ENCODE measurements around the gene SYNGR2.
A peak's percentile ranks its signal among the peaks of the same experiment; 100 is the strongest.
"Not testable (repeated sequence)": the region's sequence is repeated elsewhere in the genome, so short reads cannot be mapped to it uniquely, and the experiment has no call there.

SYNGR2 gene

DNA sequence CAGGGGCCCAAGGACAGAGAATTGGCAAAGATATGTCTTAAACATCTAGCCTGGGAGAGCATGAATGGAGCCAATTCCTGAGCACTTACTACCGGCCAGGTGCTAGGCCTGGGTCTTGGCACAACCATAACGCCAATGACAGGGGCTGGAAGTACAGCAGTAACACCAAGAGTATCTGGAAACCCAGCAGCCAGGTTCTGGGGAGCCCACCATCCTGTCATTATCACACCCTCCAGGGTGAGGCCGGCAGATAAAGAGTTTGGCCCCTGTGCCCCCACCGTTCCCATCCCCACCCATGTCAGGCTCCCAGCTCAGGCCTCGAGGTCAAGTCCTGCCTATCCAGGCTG is 38.3 kb upstream of the SYNGR2 start:
- DNase-seq, result peak; percentile 35

DNA sequence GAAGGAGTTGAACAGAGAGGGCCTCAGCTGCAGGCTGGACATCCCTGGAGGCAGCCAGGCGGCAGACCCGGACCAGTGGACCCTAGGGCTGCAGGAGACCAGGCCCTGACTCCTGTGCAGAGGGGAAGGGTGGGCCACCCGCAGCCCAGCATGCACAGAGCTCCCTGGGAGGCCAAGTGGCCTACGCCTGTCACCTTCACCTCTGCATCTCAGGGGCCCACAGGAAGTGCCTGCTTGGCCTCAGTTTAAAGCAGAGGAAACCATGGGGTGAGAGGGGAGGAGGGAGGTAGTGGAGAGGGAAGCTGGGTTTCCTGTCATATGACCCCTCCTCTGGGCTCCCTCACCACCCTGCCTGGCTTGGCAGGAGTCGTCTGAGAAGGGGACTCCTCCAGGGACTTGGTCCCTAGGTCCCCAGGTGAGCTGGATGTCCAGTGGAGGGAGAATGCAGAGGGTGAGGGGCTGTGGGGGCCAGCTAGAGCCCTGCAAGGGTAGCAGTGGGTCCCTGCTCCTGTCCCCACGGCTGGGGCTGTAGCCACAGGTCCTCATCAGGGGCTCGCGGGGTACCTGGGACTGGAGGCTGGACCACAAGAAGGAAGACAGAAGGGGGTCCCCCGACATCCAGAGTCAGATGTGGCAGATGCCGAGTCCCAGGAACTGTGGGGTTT is 37.8 kb upstream of the SYNGR2 start, which contains the start of gene TMC8:
Gene TMC8, plus strand, starts transcription at position 335 of the 665 bp plus-strand sequence. CDS start 818 bp downstream, outside the sequence.
- peak; percentile 88 for DNase-seq

GRCh38 chr17:78131172-78132083 is 37.0 kb upstream of the SYNGR2 start:
- DNase-seq, result peak; percentile 40

- DNase-seq, result peak; percentile 78
These were observed 36.2 kb upstream of the SYNGR2 start for GRCh38 chr17:78132084-78132676.

- DNase-seq, result no peak
These were observed 35.6 kb upstream of the SYNGR2 start for GRCh38 chr17:78132767-78133178.

GRCh38 chr17:78133179-78133951 is 35.0 kb upstream of the SYNGR2 start:
- DNase-seq, result peak; percentile 9

- DNase-seq, result peak; percentile 89
These were observed 34.1 kb upstream of the SYNGR2 start for GRCh38 chr17:78133971-78134898.

DNA sequence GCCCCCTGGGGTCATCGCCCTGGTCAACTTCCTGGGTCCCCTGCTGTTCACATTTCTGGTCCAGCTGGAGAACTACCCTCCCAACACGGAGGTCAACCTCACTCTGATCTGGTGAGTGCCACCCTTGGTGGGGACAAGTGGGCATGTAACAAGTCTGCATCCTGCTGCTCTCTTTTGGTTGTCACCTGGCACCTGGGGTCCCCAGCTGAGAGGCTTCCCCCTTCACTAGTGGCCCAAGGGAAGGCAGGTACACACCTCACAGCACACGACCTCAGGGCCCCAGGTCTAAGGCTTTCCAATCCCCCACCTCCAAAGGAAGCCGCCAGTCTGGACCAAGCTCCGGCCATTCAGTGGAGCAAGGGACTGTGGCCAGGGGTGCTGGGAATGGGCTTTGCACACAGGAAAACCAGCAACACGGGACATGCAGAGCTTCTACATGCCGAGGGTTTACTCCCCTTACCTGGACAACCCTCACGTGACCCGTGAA is 33.4 kb upstream of the SYNGR2 start:
- no peak for DNase-seq

- DNase-seq, result no peak
These were observed 32.4 kb upstream of the SYNGR2 start for GRCh38 chr17:78135858-78136500.

DNA sequence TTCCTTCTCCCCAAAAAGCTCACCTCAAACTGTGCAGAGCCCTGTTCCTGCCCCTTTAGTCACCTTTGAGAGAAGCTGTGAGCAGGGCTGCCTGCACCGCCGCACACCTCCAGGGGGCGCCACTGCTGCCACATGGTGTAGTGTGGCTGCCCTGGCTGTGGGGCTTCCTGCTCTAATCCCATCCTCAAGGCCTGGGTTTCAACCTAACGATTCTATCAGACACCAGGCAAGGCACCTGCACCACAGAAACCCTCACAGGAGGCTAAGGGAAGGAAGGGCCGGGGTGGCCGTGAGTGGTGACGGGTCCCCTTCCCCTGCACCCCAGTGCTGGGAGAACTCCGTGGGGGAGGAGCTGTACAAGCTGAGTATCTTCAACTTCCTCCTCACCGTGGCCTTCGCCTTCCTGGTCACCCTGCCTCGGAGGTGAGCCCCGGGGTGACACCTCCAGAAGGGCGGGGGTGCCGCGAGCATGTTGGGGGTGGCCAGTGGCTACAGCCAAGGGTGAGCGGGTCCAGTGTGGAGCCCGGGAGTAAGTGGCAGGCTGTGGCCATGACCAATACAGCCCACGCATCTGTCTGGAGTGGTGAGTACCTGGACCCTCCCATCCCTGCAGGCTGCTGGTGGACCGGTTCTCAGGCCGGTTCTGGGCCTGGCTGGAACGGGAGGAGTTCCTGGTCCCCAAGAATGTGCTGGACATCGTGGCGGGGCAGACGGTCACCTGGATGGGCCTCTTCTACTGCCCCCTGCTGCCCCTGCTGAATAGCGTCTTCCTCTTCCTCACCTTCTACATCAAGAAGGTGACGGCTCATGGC is 30.8 kb upstream of the SYNGR2 start:
- peak; percentile 52 for DNase-seq

GRCh38 chr17:78138204-78139060 is 29.9 kb upstream of the SYNGR2 start:
- DNase-seq, result no peak

DNA sequence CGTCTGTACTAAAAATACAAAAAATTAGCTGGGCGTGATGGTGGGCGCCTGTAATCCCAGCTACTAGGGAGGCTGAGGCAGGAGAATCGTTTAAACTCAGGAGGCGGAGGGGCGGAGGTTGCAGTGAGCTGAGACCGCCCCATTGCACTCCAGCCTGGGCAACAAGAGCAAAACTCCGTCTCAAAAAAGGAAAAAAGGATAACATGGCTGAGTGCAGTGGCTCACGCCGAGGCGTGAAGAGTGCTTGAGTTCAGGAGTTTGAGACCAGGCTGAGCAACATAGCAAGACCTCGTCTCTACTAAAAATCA is 28.6 kb upstream of the SYNGR2 start:
- DNase-seq, result not testable (repeated sequence)

DNA sequence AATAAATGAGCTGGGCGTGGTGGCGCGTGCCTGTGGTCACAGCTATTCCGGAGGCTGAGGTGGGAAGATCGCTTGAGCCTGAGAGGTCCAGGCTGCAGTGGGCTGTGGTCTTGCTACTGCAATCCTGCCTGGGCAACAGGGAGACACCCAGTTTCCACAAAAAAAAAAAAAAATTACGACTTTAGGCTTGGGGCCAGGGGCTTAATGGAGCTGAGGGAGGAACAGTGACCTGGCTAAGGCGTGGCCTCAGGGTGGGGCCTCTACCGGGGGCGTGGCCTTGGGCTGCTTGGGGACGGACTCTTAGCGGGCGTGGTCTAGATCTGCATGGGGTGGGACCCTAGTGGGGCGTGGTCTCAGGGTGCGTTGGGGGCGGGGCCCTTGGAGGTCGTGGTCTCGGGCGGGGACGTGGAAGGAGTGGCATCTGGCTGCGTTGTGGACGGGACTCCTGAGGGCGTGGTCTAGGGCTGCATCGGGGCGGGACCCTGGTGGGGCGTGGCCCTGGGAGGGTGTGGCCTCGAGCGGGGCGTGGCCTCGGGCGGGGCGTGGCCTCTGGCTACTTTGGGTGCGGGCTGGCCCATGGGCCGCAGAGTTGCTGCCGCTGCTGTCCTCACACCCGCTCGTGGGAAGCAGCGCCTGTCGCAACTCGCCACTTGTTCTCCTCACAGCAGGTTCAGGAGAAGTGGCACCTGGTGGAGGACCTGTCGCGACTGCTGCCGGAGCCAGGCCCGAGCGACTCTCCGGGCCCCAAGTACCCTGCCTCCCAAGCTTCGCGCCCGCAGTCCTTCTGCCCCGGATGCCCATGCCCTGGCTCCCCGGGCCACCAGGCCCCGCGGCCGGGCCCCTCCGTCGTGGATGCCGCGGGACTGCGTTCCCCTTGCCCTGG is 28.0 kb upstream of the SYNGR2 start:
- peak; percentile 97 for DNase-seq

DNA sequence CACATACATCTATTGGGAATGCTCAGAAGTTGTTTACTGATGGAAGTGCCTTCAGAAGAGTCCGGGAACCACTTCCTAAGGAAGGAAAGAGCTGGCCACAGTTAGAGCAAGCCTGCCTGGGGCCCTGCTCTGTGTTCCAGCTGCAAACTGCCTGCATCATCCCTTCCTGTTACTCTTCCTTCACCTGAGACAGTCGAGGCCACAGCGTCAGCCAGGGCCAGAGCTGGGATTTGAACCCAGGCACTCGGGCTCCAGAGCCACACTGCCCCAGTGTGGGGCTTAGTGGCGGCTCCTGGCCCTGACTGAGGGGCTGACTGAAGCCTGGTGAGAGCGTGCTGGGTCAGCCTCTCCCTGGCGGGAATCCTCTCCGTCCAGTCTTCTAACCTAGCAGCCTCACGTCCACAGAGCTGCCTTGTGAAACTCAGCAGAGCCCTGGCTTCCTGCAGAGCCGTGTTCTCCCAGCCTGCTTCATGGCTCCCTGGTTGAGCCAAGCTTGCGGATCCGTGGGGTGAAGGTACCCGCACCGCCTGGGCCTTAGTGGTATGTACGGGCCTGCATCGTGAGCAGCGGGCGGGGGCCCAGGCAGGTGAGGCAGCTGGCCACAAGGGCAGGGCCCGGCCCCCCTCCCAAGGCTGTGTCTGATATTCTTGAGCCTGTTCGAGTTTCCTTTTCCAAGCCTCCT is 26.8 kb upstream of the SYNGR2 start:
- DNase-seq, result no peak

- DNase-seq, result no peak
These were observed 26.1 kb upstream of the SYNGR2 start for GRCh38 chr17:78142119-78142861.

- no peak for DNase-seq
These were observed 24.9 kb upstream of the SYNGR2 start for GRCh38 chr17:78143214-78144146.

Data from CD4-positive, alpha-beta T cell treated with Interleukin-12 subunit alpha and Interleukin-12 subunit beta, for 1 hour (primary cell).